GM21360 (cell line): ENCODE results near the gene NIPSNAP3A.
"Not testable (repeated sequence)": the region's sequence is repeated elsewhere in the genome, so short reads cannot be mapped to it uniquely, and the experiment has no call there.

ENCODE experiments used
- ATAC-seq: cut with Tn5 transposase; IDR thresholded peaks from one replicate; pipeline ENCODE4 v1.9.1; 2021; ENCODE audit warnings: mild to moderate bottlenecking, moderate library complexity; ENCODE audit not compliant: unreplicated experiment

The NIPSNAP3A gene

DNA sequence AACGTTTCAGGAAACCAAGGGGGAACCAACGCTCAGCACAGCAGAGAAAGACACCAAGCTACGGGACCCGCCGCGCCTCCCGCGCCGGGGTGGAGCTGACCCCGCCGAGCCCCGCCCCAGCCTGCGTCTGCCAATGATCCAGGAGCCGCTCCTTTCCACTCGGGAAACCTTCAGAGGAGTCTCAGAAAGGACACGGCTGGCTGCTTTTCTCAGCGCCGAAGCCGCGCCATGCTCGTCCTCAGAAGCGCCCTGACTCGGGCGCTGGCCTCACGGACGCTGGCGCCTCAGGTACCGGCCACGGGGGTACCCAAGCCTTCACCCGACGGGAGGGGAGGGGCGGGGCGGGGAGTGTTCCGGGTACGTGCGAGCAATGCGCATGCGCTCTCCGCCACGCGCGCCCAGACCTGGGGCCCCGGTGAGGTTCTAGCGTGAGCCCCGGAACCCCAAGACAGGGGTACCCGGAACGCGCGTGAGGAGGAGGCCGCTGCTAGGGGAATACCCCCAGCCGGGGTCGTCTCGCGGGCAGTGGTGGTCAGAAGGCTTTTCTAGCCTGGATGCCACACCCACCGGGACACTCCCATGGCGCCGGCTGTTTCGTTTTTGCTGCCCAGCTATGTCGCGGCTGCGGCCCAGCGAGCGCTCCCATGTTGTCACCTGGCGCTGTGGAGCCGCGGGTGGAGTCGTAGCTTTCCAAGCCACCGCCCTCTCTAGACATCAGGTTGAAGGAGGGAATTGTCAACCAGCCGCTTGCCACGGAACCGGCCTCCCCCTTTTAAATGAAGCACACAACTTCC lies at the start of gene NIPSNAP3A:
NIPSNAP3A (plus strand) TSS at position 119 of the 794 bp plus-strand sequence; CDS start at position 229, 110 bp downstream.
- peak; percentile 91 for ATAC-seq

DNA sequence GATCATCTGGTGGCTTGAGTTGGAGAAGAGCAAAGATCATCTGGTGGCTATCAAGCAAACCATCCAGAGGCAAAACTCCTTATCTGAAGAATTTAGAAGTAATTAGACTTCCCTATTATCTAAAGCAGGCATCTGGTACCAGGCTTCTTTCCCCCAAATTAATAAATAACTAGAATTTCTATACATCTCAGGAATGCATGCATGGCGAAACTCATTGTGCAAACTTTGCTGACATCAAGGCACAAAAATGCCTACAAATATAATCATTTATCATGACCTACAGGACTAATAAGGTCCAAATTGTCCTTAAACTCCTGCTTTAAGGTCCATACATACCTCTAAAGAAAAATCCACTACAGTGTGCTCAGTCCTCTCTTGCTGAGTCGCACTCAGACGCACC lies 47.2 kb upstream of the NIPSNAP3A start:
- ATAC-seq, result no peak

DNA sequence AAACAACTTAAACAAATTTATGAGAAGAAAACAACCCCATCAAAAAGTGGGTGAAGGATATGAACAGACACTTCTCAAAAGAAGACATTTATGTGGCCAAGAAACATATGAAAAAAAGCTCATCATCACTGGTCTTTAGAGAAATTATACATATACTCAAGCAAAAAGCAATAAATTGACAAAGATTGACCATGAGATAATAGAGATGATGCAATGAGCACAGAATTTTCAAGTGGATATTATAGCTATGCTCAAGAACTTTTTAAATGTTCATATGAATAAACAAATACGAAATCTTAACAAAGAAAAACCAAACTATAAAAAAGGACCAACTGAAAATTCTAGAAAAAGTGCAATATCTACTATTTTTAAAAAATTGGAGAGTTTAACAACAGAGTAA lies 38.7 kb upstream of the NIPSNAP3A start:
- ATAC-seq, result not testable (repeated sequence)

DNA sequence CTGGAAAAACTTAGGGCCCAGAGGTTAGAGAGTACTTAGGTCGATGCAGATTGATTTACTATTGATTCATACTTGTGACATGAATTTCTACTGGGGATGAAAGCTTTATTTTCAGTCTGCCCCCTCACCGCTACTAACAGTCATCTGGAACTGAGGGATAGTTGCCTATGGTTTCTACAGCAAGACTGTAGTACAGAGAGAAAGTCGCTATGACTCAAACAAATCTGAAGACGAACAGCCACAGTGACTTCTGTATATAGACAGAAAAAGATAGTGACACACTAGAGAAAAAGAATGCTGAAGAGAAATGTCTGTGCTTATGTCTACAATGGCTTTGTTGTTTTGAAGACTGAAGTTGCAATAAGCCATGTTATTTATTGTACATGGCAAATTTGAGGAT lies 35.9 kb upstream of the NIPSNAP3A start:
- ATAC-seq, result no peak

DNA sequence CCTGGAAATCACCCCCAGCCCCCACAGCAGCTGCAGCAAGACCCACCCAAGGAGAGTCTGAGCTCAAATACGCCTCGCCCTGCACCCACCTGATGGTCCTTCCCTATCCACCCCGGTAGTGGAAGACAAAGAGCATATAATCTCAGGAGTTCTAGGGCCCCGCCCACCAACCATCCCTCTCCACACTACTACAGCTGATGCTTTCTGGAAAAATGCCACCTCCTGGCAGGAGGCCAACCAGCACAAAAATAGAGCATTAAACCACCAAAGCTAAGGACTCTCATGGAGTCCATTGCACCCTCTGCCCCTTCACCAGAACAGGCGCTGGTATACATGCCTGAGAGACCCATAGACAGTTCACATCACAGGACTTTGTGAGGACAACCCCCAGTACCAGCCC lies 22.5 kb upstream of the NIPSNAP3A start:
- ATAC-seq, result no peak

DNA sequence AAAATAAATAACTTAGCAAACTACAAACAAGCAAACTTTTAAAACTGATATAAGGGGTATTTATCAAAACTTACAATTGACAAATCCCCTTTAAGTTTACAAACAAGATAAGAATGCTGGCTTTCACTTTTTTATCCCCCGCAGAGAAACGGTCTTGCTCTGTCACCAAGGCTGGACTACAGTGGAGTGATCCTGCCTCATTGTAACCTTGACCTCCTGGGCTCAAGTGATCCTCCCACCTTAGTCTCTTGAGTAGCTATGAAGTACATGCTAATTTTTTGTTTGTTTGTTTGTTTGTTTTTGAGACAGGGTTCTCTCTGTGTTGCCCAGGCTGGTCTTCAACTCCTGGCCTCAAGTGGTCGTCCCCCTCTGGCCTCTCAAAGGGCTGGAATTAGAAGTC lies 9.0 kb upstream of the NIPSNAP3A start:
- ATAC-seq, result no peak

DNA sequence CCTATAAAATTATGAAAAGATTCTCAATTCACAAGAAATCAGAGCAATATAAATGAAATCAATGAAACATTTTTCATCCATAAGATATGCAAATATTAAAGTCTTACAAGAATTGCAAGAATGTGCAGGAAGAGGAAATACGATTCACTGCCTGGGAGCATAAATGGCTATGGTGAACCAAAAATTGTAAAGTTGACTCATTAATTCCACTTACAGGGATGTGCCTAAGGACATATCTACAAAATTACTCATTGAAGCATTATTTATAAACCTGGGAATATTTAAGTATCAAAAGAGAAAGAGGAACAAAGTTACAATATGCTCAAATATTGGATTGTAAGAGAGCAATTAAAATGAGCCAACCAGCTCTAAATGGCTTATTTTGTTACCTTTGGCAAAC lies 6.9 kb upstream of the NIPSNAP3A start:
- no peak for ATAC-seq

DNA sequence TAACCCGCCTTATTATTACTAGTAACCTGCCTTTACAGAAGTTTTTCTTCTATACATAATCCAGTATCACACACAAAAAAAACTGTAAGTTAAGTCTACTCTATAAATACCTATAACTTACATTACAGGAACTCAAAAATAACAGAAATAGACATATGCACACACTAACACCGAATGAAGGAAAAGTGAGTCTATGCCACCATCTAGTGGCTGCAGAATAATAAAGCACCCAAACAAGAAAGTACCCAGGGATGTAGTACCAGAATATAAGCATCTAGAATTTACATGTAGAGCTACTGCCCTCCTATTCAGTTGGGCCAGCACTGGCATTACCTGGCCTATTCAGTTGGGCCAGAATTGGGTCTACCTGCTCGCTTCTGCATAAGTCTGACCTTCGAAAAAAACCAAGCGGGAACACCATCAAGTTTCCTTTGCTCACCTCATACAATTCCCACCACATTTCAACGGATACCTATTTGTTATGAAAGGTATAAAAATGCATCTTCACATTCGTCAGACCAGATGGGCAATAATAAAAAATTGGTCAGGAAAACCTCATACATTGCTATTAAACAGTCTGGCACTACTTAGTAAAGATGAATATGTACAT lies 4.0 kb upstream of the NIPSNAP3A start:
- ATAC-seq, result peak; percentile 40

DNA sequence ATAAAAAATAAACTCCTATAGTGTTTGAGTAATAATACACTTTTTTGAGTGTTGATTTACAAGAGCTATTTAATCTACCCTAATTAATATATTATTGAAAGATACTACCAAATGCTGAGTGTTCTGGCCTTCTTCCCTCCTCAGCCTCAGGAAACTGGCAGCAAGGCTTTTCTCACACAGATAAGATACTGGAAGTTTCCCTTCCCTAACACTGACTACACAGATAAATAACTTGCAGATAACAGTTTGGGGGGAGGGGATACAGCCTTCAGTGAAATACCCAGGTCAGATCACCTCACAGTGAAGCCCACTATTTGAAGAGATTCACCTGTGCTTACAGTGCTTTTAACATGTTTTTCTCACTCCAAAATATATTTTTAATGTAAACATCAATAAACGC lies 1.6 kb upstream of the NIPSNAP3A start:
- no peak for ATAC-seq

DNA sequence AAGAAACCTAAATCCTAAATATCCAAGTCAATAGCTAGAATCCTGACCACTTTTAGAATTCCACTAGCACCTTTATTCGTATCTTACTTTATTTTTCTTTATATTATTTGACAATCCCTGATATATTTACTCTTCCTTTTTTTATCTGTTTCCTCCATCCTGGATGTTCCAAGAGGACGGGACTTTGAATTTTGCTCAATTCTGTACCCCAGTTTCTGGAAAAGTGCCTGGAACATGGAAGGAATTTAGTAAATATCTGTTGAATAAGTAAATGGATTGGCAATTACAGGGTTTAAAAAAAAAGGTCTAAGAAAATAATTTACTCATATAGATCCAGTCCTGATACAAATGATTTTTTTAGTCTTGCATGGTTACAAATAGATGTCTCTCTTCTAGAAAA lies 1.2 kb upstream of the NIPSNAP3A start:
- no peak for ATAC-seq

DNA sequence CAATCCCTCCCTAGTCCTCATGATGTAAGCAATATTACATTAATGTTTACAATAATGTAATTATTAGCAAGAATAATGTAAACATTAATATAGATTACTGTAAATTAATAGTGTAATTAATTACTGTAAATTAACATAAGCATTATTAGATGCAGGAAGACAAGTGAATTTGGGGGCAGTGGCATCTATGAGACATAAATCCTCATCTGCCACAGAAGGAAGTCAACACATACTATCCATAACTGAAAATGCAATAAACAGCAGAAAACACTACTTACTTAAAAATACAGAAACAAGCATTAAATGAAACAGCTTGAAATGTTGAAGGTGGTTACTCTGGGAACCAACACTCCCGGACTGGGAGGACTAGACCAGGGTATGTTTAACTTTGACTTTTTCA lies 685 bp upstream of the NIPSNAP3A start:
- ATAC-seq, result no peak

DNA sequence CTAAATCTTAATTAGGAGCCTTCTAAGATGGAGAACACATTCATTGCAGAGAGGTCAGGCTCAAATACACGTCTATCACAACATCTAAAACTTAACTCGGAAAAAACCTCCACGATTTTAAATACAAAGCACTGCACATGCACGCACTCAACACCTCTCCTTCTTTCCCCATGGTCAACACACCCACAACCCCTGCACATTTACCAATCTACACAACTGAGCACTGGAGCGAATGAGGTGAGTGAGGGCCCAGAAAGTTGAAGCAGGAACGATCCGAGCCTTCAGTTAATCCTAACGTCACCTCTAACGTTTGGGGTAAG lies 278 bp upstream of the NIPSNAP3A start:
- no peak for ATAC-seq

DNA sequence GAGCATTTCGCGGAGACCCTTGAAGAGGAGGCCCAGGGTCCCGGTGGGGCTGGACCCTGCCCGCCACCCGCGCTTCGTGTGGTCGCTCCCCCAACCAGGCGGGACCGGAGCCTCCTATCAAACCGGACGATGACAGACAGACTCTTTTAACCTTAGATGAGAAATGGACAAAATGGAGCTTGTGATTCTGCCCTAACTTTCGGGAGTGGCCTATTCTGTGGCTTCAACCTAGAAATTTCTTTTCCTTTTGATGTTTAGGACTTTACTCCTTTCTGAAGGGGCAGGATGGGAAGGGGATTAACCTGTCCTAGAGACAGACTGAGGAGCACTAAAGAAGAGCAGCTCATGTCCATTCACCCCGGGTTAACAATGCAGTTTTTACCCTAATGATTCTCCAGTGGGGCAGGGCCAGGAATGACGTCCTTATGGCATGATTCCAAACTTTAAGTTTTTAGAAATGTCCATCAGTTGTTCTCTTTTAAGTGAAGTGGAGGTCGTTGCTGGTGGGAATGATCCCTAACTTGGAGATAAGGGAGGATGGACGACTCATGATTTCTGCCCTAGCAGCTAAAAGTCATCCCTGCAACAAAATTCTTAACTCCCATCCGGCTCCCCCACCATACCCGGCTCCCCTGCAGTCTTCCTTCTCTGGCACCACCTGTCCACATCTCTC lies 1.0 kb downstream of the NIPSNAP3A start:
- ATAC-seq, result peak; percentile 0

DNA sequence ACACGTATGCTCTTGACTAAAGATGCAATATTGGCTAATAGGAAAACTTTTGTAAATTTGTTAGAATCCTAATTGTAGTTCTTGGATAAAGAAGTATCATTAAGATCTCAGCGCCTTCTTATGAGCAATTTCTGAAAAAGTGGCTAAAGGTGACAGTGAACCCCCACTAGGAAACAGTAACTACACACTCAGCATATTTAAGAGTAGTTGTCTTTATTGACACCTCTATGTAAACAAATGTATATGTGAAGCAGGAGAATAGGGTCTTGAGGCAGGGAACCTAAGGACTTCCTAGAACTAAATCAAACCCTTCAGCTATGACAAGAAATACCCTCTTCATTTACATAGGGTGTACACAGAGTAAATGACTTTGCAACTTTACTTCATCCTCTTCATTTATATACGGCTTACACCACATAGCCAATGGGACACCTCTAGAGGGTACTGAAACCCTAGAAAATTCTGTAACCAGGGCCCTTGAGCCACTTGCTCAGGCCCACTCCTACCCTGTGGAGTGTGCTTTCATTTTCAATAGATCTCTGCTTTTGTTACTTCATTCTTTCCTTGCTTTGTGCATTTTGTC lies 2.8 kb downstream of the NIPSNAP3A start:
- ATAC-seq, result peak; percentile 22

DNA sequence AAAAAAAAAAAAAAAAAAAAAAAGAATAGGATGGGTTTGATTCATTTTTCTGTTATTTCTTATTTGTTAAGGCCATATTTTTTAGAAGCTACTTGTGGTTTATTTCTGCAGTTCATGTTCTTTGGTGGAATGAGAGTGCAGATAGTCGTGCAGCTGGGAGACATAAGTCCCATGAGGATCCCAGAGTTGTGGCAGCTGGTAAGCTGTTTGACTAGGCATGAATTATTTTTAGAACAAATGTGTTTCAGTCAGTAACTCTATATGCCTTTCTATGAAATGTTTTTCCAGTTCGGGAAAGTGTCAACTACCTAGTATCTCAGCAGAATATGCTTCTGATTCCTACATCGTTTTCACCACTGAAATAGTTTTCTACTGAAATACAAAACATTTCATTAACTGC lies 11.5 kb downstream of the NIPSNAP3A start:
- ATAC-seq, result no peak

DNA sequence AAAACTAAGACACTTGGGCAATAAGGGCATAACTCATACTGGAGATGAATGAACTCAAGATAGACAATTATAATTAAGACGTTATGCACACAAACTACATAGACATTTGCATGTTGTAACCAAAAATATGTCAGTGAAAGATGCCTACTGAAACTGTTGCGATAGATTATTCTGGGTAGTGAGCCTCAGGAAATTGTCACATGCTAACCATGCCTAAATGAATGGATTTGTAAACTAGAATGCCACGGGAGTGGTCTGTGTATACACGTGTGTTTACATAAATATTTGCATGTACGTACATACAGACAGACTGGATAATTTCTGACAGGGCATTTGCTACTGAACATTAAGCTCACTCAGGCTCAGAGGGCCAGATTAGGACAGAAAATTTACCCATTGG lies 17.7 kb downstream of the NIPSNAP3A start:
- ATAC-seq, result no peak

DNA sequence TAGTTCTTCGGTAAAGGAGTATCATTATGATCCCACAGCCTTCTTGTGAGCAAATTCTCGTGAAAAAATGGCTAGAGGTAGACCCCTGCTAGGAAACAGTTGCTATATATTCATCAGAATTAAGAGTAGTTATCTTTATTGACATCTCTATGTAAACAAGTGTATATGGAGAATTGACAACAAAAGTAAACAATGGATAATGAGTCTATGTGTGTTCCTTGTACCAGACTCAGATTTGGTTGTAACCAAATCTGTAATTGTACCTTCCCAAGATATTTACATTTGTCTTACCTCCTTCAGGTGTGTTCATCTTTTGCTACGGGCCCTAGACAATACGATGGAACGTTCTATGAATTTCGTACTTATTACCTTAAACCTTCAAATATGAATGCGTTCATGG lies 18.5 kb downstream of the NIPSNAP3A start:
- ATAC-seq, result no peak

DNA sequence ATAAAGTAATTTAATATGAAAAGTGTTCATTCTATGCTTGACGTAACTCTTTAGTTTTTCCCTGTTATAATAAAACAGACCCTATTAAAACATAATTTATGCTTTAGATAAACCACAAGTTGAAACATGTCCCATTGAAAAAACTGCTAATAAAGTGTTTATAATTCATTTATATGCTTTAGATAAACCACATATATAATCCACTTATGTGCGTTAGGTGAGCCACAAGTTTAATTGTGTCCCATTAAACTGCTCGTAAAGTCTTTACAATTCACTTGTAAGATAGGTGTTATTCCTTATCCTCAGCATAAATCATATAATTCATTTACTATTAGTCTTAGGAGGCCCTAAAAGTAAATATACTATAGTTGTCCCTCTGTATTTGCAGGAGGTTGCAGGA lies 20.0 kb downstream of the NIPSNAP3A start:
- no peak for ATAC-seq

DNA sequence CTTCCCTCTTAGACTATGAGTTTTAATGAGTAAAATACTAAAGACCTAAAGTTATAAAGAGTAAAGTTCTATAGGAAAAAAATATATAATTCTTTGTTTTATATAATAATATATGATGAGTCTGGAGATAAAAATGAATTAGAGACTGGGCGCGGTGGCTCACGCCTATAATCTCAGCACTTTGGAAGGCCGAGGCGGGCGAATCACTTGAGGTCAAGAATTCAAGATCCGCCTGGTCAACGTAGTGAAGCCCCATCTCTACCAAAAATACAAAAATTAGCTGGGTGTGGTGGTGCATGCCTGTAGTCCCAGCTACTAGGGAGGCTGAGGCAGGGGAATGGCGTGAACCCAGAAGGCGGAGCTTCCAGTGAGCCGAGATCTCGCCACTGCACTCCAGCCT lies 21.5 kb downstream of the NIPSNAP3A start:
- ATAC-seq, result not testable (repeated sequence)

DNA sequence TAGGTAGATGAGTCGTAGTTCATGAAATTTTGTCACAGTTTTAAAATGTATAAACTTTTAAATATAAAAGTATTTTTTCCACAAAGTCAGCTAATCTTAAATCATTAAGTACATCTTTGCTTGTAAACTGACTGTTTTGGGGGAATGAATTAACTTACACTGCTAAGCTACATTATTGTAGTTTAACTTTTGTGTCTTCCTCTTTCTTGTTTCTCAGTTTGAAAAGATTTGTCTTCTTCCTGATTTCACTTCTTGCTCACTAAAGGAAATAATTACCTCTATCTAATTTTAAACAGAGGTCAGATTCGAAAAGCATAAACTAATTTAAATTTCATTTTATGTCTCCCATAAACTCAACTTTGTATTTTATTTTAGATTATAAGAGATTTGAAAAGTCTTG lies 22.2 kb downstream of the NIPSNAP3A start:
- no peak for ATAC-seq

DNA sequence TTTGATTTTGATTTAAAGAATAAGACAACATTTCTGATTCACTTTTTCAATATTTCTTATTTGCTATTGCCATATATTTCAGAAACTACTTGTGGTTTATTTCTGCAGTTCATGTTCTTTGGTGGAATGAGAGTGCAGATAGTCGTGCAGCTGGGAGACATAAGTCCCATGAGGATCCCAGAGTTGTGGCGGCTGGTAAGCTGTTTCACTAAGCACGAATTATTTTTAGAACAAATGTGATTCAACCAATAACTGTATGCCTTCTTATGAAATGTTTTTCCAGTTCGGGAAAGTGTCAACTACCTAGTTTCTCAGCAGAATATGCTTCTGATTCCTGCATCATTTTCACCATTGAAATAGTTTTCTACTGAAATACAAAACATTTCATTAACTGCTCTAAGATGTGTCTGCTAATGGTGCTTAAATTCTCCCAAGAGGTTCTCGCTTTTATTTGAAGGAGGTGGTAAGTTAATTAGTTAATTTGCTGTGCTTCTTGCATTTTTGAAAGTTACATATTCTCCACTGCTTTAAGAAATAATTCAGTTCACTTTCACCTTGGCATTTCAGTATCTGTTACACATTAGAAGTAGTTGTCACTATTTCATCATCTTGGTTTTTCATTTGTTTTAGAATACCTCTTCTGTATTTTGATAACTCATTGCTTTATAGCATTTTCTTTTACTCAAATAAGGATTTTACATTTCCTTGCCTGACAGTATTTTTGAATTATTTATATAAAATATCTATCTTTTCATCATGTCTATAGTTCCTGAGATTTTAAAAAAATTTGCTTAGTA lies 25.4 kb downstream of the NIPSNAP3A start:
- peak; percentile 38 for ATAC-seq
